ENCODE measurements around the gene UNC13D. TPM values are rescaled to one million over a fixed set of nuclear protein-coding genes. Genes with fewer than 3 reads are reported as not detected.

UNC13D gene
- total and polyA plus RNA-seq, 9 of the 15 experiments (the other 6 are each of a cell fraction or from before 2014, with no cell fraction given) = 0.86 to 244 (median 69.2) TPM

- TF ChIP-seq TEAD1 (CRISPR knock-in tag; IDR thresholded peaks at IDR 0.05) (peak; percentile 15 to 71; a peak in 3 of 4 replicates), LARP7 (IDR thresholded peaks at IDR 0.05) (no peak), ZKSCAN1 (IDR thresholded peaks at IDR 0.05; ENCODE audit: low read depth, low read length) (0 out of 2 replicates have a peak, but pooled peaks have one; percentile 26), GABPB2 (CRISPR knock-in tag; conservative IDR thresholded peaks at IDR 0.05) (no peak; the same call in 1 of the 2 replicates), CGGBP1 (CRISPR knock-in tag; IDR thresholded peaks at IDR 0.05) (no peak), HES1 (IDR thresholded peaks at IDR 0.05; ENCODE audit: low read depth) (no peak), ZNF12 (CRISPR knock-in tag; IDR thresholded peaks at IDR 0.05) (no peak), MTA1 (IDR thresholded peaks at IDR 0.05; ENCODE audit: borderline replicate concordance) (peak; percentile 72; the same call in 1 of the 2 replicates), ZBTB43 (CRISPR knock-in tag; IDR thresholded peaks at IDR 0.05) (peak; percentile 54; the same call in 1 of the 2 replicates), SMARCC2 (IDR thresholded peaks at IDR 0.05; ENCODE audit: low read depth) (no peak), PHF20 (IDR thresholded peaks at IDR 0.05; ENCODE audit: partially characterized antibody) (peak; percentile 35), SNRNP70 (optimal IDR thresholded peaks at IDR 0.05; ENCODE audit: low read depth, low read length) (no peak), MCM2 (IDR thresholded peaks at IDR 0.05; ENCODE audit: low read depth) (no peak), IRF2 (CRISPR knock-in tag; IDR thresholded peaks at IDR 0.05) (no peak), TRIM24 (IDR thresholded peaks at IDR 0.05) (peak in 1 of 2 experiments; percentile 48; a peak in 1 of 4 replicates), ADNP (tag; IDR thresholded peaks at IDR 0.05) (no peak), ZBTB26 (CRISPR knock-in tag; IDR thresholded peaks at IDR 0.05) (no peak), STAT6 (CRISPR knock-in tag; IDR thresholded peaks at IDR 0.05) (peak; percentile 88; the same call in 1 of the 2 replicates), ZNF212 (CRISPR knock-in tag; IDR thresholded peaks at IDR 0.05) (no peak), ZNF280B (CRISPR knock-in tag; IDR thresholded peaks at IDR 0.05) (no peak), RAD51 (IDR thresholded peaks at IDR 0.05; ENCODE audit: borderline replicate concordance, low read depth) (peak; percentile 80), NFE2 (IDR thresholded peaks at IDR 0.05; ENCODE audit: low read depth) (no peak)
Observed at GRCh38 chr17:75845058-75845711, 981 bp upstream of the UNC13D start (continued).
